Measurements from ENCODE around the gene CEP170B. TPM values are rescaled to one million over a fixed set of nuclear protein-coding genes. Genes with fewer than 3 reads are reported as not detected.

CEP170B gene
- polyA plus RNA-seq, 2 of the 4 experiments (the other 2 are of a cell fraction), result 4.5 to 13.5 TPM

GRCh38 chr14:104898195-104898558 lies 33.1 kb downstream of the CEP170B start:
- Histone ChIP-seq H3K9me3 (no peaks in the 10 kb centered on the region), H3K27ac (no peak overlapping the region), H3K4me2 (no peak overlapping the region), H3K4me1 (peaks cover 15% of the 10 kb centered on the region), H3K4me3 (no peak overlapping the region)
- no peak for ATAC-seq
- TF ChIP-seq MAFK (IDR thresholded peaks at IDR 0.05; ENCODE audit: partially characterized antibody) (no peak), USF2 (IDR thresholded peaks at IDR 0.05) (no peak), CBX2 (IDR thresholded peaks at IDR 0.05; ENCODE audit: borderline replicate concordance, low read depth) (no peak), ZNF302 (CRISPR knock-in tag; IDR thresholded peaks at IDR 0.05) (no peak), BCL3 (IDR thresholded peaks at IDR 0.05) (no peak), RFX5 (IDR thresholded peaks at IDR 0.05) (no peak), ATOH8 (CRISPR knock-in tag; IDR thresholded peaks at IDR 0.05; ENCODE audit: low read depth) (no peak), MAX (IDR thresholded peaks at IDR 0.05) (no peak), PHF8 (IDR thresholded peaks at IDR 0.05; ENCODE audit: borderline replicate concordance, low read depth) (no peak), HOXB5 (CRISPR knock-in tag; IDR thresholded peaks at IDR 0.05) (no peak), HOXA7 (CRISPR knock-in tag; IDR thresholded peaks at IDR 0.05) (no peak), MYC (IDR thresholded peaks at IDR 0.05; ENCODE audit: borderline replicate concordance, low read length) (no peak)
- no peak for FAIRE-seq
- ChIA-PET CTCF (interaction anchor here (1.1 to 2.6 kb wide), 6 partner anchors 35 to 189 kb away, joined by 3 to 10 read pairs (median 4); no protein-coding TSS in a partner anchor), POLR2A (no interaction called here)
- 91% methylated on average over 7 of the region's 7 CpGs for WGBS (ENCODE audit: missing lambda C conversion rate)
- DNase-seq (ENCODE audit: low read depth in 1 of 2, low spot score in 1 of 2), result no peak

- H3K4me2 ChIP-seq, result no peak overlapping the region
- POLR2A ChIA-PET, result no interaction called here
- H3K4me3 ChIP-seq, result no peak overlapping the region
- no peak overlapping the region for H3K27ac ChIP-seq
- FAIRE-seq, result no peak
- H3K9me3 ChIP-seq, result 0 out of 3 replicates have a peak, but pooled peaks cover 3% of the 10 kb centered on the region
- ATAC-seq, result no peak
- TF ChIP-seq ATOH8 (CRISPR knock-in tag; IDR thresholded peaks at IDR 0.05; ENCODE audit: low read depth) (no peak), MAX (IDR thresholded peaks at IDR 0.05) (no peak)
- peaks cover 15% of the 10 kb centered on the region for H3K4me1 ChIP-seq
- no peak for DNase-seq (ENCODE audit: low read depth in 1 of 2, low spot score in 1 of 2)
- CTCF ChIA-PET, result interaction anchor here (0.6 to 2.6 kb wide), 9 partner anchors 29 to 188 kb away, joined by 3 to 10 read pairs (median 4); no protein-coding TSS in a partner anchor
- 85% methylated on average over 24 of the region's 24 CpGs for WGBS (ENCODE audit: missing lambda C conversion rate)
These were observed 33.9 kb downstream of the CEP170B start for GRCh38 chr14:104898870-104899510.

GRCh38 chr14:104899781-104900180 lies 34.7 kb downstream of the CEP170B start:
- no peak for DNase-seq (ENCODE audit: low read depth in 1 of 2, low spot score in 1 of 2)
- H3K27ac ChIP-seq, result no peak overlapping the region
- ChIA-PET POLR2A (no interaction called here), CTCF (interaction anchor here (0.6 to 2.6 kb wide), 7 partner anchors 28 to 187 kb away, joined by 3 to 10 read pairs (median 4); no protein-coding TSS in a partner anchor)
- H3K4me3 ChIP-seq, result no peak overlapping the region
- H3K9me3 ChIP-seq, result peaks cover 5% of the 10 kb centered on the region; the same call in 1 of the 3 replicates
- TF ChIP-seq HEYL (CRISPR knock-in tag; IDR thresholded peaks at IDR 0.05), result no peak
- no peak for TF ChIP-seq USF2 (IDR thresholded peaks at IDR 0.05)
- TF ChIP-seq CBX8 (IDR thresholded peaks at IDR 0.05), result no peak
- no peak for TF ChIP-seq ESRRA (IDR thresholded peaks at IDR 0.05; ENCODE audit: borderline replicate concordance, low read length)
- no peak for TF ChIP-seq PBX3 (IDR thresholded peaks at IDR 0.05)
- no peak for TF ChIP-seq E2F6 (IDR thresholded peaks at IDR 0.05; ENCODE audit: borderline replicate concordance, low read depth)
- TF ChIP-seq ZC3H11A (IDR thresholded peaks at IDR 0.05), result no peak
- no peak for TF ChIP-seq BCL3 (IDR thresholded peaks at IDR 0.05)
- no peak for TF ChIP-seq FOSL2 (IDR thresholded peaks at IDR 0.05)
- TF ChIP-seq FOSL2 (CRISPR knock-in tag; IDR thresholded peaks at IDR 0.05), result no peak
- ATAC-seq, result no peak
- no peak overlapping the region for H3K4me2 ChIP-seq
- no peak for FAIRE-seq
- H3K4me1 ChIP-seq, result peaks cover 15% of the 10 kb centered on the region
- WGBS (ENCODE audit: missing lambda C conversion rate), result 9% methylated on average over 2 of the region's 2 CpGs
